Pancreas (tissue), 10 donors: Measurements from ENCODE around the gene TAS2R41. TPM values are rescaled to one million over a fixed set of nuclear protein-coding genes. Genes with fewer than 3 reads are reported as not detected.

Experiments
- ATAC-seq, 4 donors: fragments of 200-7000 bp; cut with Tn5 transposase; one replicate each; pipeline versions ENCODE4 v1.8.0 to v1.9.1; 2020; ENCODE audit warnings: mild to moderate bottlenecking in 4 of 4, moderate library complexity in 4 of 4
- DNase-seq, 6 donors: peaks; one replicate each; pipeline ENCODE4 v3.0.0-alpha.2; 2020
- FAIRE-seq: peaks from 2 replicates; lab custom pipeline; 2012; peaks lifted over from hg19 to GRCh38; lab: Jason Lieb, UNC
- H3K27ac ChIP-seq, 4 donors: fragments of 200-600 bp; sonication (generic); 1 replicate in 3 of 4; 2 replicates in 1 of 4; pipeline versions ENCODE4 v1.5.0 to v1.8.0; 2020
- H3K27me3 ChIP-seq, 4 donors: fragments of 200-600 bp; one replicate each; pipeline ENCODE4 v1.8.0; 2021
- H3K36me3 ChIP-seq, 3 donors: fragments of 200-600 bp; sonication (generic) in 1 of 3; one replicate each; pipeline versions ENCODE4 v1.5.0 to v1.8.0; 2020 to 2021
- H3K4me1 ChIP-seq, 3 donors: fragments of 200-600 bp; one replicate each; pipeline ENCODE4 v1.8.0; 2021
- H3K4me3 ChIP-seq, 4 donors: fragments of 200-600 bp; sonication (generic) in 2 of 4; one replicate each; pipeline versions ENCODE4 v1.5.0 to v1.8.0; 2020 to 2021
- H3K9me3 ChIP-seq, 4 donors: fragments of 200-600 bp; one replicate each; pipeline ENCODE4 v1.8.0; 2021
- CTCF ChIP-seq, 4 donors: fragments of 200-600 bp; sonication (generic) in 3 of 4; IDR thresholded peaks; one replicate each; pipeline versions ENCODE4 v1.5.0 to v1.8.0; 2021; ENCODE audit warnings: antibody characterized with exemption in 4 of 4
- WGBS, 2 donors: extraction: QIAGEN DNeasy Blood & Tissue Kit; methylation state at CpG; one replicate each; pipeline ENCODE4 v1.1.7; 2013; 5-methylcytosine and 5-hydroxymethylcytosine counted together
- intact Hi-C, 3 donors: fragments of 100-400 bp; cut with DNase I; formaldehyde crosslinking; loops; one replicate each; pipeline versions ENCODE4 v1.11.1 to v1.14.2; 2022
- polyA plus RNA-seq, 2 donors: library from polyadenylated mRNA; stranded (reverse); fragments of 200-250 nt; gene quantifications; one replicate each; pipeline ENCODE4 v1.2.3, GENCODE V29; 2013
- total RNA-seq, 6 donors: library from RNA; stranded (reverse); fragmentation: NEBNext Ultra II Directional in 4 of 6; extraction: Animal tissue kit (Norgen Biotek cat#: 25700) in 4 of 6; gene quantifications; one replicate each; pipeline versions ENCODE4 v1.2.1 to v1.2.4, GENCODE V29; 2021 to 2023
- donor health status: healthy with polysubstance abuse.
- donor health status: DM: no; HTN: no; CAD: no; lungs with moderate emphysema.
- donor health status: DM: no; HTN: no; CAD: no.
- donor health status: control.
- donor health status: control.
- donor health status: Bipolar disorder and iron deficiency.
- donor health status: DM: yes; HTN: yes; CAD: no.
- donor health status: DM: no; HTN: no; CAD: no.
- donor health status: DM: no; HTN: no; CAD: no.
- donor health status: DM: yes; HTN: yes; CAD: no.

Gene TAS2R41
- total and polyA plus RNA-seq, 8 donors: 0.16 TPM; not detected in 7

GRCh38 chr7:143449793-143450192, 27.9 kb upstream of the TAS2R41 start:
- no peaks in the 10 kb centered on the region for H3K4me1 ChIP-seq
- H3K27me3 ChIP-seq: peaks cover 0 to 20% (median 3%) of the 10 kb centered on the region in 4 donors
- intact Hi-C loops: no loop called here
- FAIRE-seq (no peak), DNase-seq (no peak), ATAC-seq (no peak)
- no peaks in the 10 kb centered on the region for H3K9me3 ChIP-seq
- no peak for TF ChIP-seq CTCF (IDR thresholded peaks at IDR 0.05)
- H3K4me3 ChIP-seq: no peak overlapping the region
- H3K27ac ChIP-seq: no peak overlapping the region
- 52 to 65% methylated on average over 2 of the region's 3 CpGs for WGBS, 2 donors
- H3K36me3 ChIP-seq: no peaks in the 10 kb centered on the region

- Histone ChIP-seq H3K27me3 (peaks cover 0 to 20% (median 3%) of the 10 kb centered on the region in 4 donors), H3K36me3 (no peaks in the 10 kb centered on the region), H3K9me3 (no peaks in the 10 kb centered on the region), H3K4me3 (no peak overlapping the region), H3K4me1 (no peaks in the 10 kb centered on the region), H3K27ac (no peak overlapping the region)
- DNase-seq (no peak), FAIRE-seq (no peak), ATAC-seq (no peak)
- intact Hi-C loops: no loop called here
- no peak for TF ChIP-seq CTCF (IDR thresholded peaks at IDR 0.05)
Measured at GRCh38 chr7:143451122-143451521, 26.6 kb upstream of the TAS2R41 start.

- no peaks in the 10 kb centered on the region for H3K36me3 ChIP-seq
- intact Hi-C loops: no loop called here
- H3K4me3 ChIP-seq: no peak overlapping the region
- no peaks in the 10 kb centered on the region for H3K9me3 ChIP-seq
- ATAC-seq (no peak), FAIRE-seq (no peak), DNase-seq (no peak)
- no peak for TF ChIP-seq CTCF (IDR thresholded peaks at IDR 0.05)
- no peaks in the 10 kb centered on the region for H3K4me1 ChIP-seq
- 51 to 54% methylated on average over 1 of the region's 1 CpG for WGBS, 2 donors
- no peak overlapping the region for H3K27ac ChIP-seq
- peaks cover 0 to 14% (median 3%) of the 10 kb centered on the region in 4 donors for H3K27me3 ChIP-seq
Measured at GRCh38 chr7:143451746-143452145, 25.9 kb upstream of the TAS2R41 start.

- Histone ChIP-seq H3K9me3 (no peaks in the 10 kb centered on the region), H3K27me3 (peaks cover 0 to 10% (median 3%) of the 10 kb centered on the region in 4 donors), H3K36me3 (no peaks in the 10 kb centered on the region), H3K4me3 (no peak overlapping the region), H3K4me1 (no peaks in the 10 kb centered on the region), H3K27ac (no peak overlapping the region)
- ATAC-seq (peak in 1 of 4 donors; percentile 17), DNase-seq (no peak), FAIRE-seq (no peak)
- TF ChIP-seq CTCF (IDR thresholded peaks at IDR 0.05): no peak
- WGBS, 2 donors: 71 to 86% methylated on average over 2 of the region's 2 CpGs
- intact Hi-C loops: no loop called here
Measured at GRCh38 chr7:143452495-143452894, 25.2 kb upstream of the TAS2R41 start.

GRCh38 chr7:143454091-143454680, 23.5 kb upstream of the TAS2R41 start:
- TF ChIP-seq CTCF (IDR thresholded peaks at IDR 0.05): no peak
- intact Hi-C loops: no loop called here
- 68 to 75% methylated on average over 1 of the region's 1 CpG for WGBS, 2 donors
- peaks cover 0 to 3% (median 0%) of the 10 kb centered on the region in 4 donors for H3K27me3 ChIP-seq
- no peaks in the 10 kb centered on the region for H3K36me3 ChIP-seq
- no peaks in the 10 kb centered on the region for H3K9me3 ChIP-seq
- no peaks in the 10 kb centered on the region for H3K4me1 ChIP-seq
- FAIRE-seq: no peak
- no peak overlapping the region for H3K4me3 ChIP-seq
- ATAC-seq: no peak
- H3K27ac ChIP-seq: no peak overlapping the region
- DNase-seq: no peak
